Stimulated activated naive CD8-positive, alpha-beta T cell treated with anti-CD3 and anti-CD28 coated beads, Interleukin-15, amount 100 ng/mL, for 72 hours (primary cell): ENCODE results near the gene PTPRN2.

ENCODE experiments used
- ATAC-seq: fragments of 150-1000 bp; cut with Tn5 transposase; 2 replicates; pipeline ENCODE4 v1.10.0; 2021; ENCODE audit warnings: mild to moderate bottlenecking, moderate library complexity
- DNase-seq, 2 donors: peaks; one replicate each; pipeline ENCODE4 v3.0.0; 2021 to 2022
- H3K27ac Mint-ChIP-seq, 2 donors: one replicate each; pipeline ENCODE4 v1.8.0; 2022; ENCODE audit warnings: mild to moderate bottlenecking in 2 of 2, mixed read lengths in 2 of 2, moderate library complexity in 2 of 2
- H3K27me3 Mint-ChIP-seq: one replicate; pipeline ENCODE4 v1.8.0; 2022; ENCODE audit warnings: mixed read lengths
- H3K4me1 Mint-ChIP-seq: one replicate; pipeline ENCODE4 v1.8.0; 2022; ENCODE audit warnings: mild to moderate bottlenecking, mixed read lengths
- H3K4me3 Mint-ChIP-seq, 2 donors: one replicate each; pipeline ENCODE4 v1.8.0; 2022; ENCODE audit warnings: mild to moderate bottlenecking in 2 of 2, mixed read lengths in 2 of 2, moderate library complexity in 1 of 2
- H3K9me3 Mint-ChIP-seq, 2 donors: one replicate each; pipeline ENCODE4 v1.8.0; 2022; ENCODE audit warnings: mixed read lengths in 2 of 2

Gene PTPRN2

DNA sequence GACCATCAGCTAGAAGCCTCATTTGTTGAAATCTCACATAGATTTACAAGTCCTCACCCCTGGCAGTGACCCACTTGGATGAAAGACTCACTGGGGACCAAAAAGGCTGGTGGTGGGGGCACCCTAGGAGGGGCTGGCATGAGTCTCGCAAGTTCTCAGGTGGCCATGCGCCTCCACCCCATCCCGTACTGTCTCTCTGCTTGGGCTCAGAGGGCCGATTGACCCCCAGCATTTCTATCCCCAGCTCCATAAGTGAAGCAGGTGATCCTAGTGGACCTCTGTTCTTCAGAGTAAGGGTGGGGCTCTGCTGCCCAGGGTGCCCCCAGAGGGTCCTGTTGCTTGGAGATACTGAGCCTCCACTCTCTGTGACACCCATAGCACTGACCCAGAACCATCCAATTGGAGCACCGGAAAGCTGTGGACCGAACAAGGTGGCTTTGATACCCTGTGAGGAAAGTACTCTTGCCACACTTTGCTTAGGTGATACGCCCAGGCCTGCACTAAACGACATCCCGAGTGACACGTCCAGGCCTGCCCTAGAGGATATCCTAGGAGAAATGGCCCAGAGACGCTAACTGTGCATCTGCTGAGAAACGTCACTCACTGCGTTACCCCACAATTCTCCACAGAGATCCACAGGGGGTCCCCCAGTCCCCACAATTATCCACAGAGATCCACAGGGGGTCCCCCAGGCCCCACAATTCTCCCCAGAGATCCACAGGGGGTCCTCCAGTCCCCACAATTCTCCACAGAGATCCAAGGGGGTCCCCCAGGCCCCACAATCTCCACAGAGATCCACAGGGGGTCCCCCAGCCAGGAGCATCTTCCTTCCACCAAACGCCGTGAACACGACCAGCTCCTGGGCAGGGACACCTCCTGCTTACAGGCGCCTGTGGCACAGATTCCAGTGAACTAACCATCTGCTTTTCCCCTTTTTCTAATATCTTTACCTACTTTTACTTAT lies 262.9 kb downstream of the PTPRN2 start:
- no peak for DNase-seq
- H3K9me3 Mint-ChIP-seq: peaks cover 11 to 16% of the 10 kb centered on the region in 2 donors
- H3K27me3 Mint-ChIP-seq: peaks cover 17% of the 10 kb centered on the region
- H3K27ac Mint-ChIP-seq: no peak overlapping the region
- H3K4me3 Mint-ChIP-seq: no peak overlapping the region
- ATAC-seq: no peak
- H3K4me1 Mint-ChIP-seq: no peaks in the 10 kb centered on the region

DNA sequence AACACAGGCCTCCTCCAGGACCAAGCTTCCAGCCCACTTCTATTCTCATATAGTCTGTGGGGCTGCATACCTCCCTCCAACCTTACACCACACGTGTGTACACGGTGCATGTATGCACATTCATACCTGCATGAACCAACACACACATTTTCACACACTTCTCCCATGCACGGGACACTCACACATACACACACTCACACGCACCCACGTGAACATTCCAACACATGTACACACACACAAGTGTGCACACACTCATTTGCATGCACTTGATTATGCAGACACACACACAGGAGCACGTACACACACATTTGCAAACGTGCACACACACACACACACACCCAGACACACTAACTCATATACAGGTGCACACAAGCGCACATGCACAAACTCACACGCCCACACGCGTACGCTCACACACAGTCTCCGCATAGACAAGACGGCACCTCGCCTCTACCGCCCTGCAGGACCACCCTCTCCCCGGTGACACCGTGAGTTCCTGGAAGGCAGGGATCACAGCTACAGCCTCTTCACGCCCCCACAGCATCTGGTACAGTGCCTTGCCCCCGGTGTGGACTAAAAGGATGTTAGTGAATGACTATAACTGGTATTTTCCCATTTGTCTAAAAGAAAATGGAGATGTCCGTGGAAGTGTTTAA lies 263.8 kb downstream of the PTPRN2 start:
- Mint-ChIP-seq H3K27ac (no peak overlapping the region), H3K4me1 (no peaks in the 10 kb centered on the region), H3K27me3 (peaks cover 24% of the 10 kb centered on the region), H3K9me3 (peaks cover 11 to 16% of the 10 kb centered on the region in 2 donors), H3K4me3 (no peak overlapping the region)
- ATAC-seq (no peak), DNase-seq (no peak)

DNA sequence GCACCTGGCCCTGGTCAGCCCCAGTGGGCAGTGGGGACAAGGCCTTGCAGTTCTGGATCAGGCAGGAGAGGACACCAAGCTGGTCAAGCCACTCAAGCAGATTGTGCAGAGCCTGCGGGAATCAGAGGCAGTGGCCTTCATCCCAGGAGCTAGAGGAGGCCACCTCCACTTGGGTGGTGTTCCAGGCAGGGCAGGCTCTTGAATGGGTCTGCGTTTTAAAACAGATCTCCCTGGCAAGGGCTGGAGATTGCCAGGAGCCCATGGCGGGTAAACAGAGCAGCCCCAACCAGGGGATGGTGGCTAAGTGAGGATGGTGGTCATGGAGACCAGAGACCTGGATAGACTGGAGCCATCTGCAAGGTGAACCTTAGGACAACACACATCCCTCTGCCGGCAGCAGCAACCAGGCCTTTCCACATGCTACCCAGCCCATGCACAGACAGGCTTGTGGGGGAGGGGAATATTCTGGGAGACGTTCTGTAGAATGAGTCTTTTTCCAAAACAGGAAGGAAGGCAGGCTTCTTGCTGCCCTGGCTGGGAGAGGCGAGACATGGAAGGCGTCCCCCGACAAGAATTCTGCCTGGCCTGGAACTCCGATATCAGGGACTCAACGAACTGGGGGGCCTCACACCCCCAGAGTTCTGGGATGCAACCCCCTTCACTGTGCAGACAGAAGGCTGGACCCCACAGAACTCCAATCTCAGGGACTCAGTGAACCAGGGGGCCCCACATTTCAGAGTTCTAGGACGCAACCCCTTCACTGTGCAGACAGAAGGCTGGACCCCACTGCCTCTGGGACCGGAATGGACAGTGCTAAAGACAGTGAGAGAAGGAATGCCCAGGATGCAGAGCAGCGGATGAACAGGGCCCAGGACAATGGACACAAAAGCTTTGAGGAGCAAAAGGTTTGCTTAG lies 264.8 kb downstream of the PTPRN2 start:
- H3K27ac Mint-ChIP-seq: no peak overlapping the region
- DNase-seq (no peak), ATAC-seq (no peak)
- H3K4me3 Mint-ChIP-seq: no peak overlapping the region
- no peaks in the 10 kb centered on the region for H3K4me1 Mint-ChIP-seq
- peaks cover 26% of the 10 kb centered on the region for H3K27me3 Mint-ChIP-seq
- peaks cover 11 to 16% of the 10 kb centered on the region in 2 donors for H3K9me3 Mint-ChIP-seq

DNA sequence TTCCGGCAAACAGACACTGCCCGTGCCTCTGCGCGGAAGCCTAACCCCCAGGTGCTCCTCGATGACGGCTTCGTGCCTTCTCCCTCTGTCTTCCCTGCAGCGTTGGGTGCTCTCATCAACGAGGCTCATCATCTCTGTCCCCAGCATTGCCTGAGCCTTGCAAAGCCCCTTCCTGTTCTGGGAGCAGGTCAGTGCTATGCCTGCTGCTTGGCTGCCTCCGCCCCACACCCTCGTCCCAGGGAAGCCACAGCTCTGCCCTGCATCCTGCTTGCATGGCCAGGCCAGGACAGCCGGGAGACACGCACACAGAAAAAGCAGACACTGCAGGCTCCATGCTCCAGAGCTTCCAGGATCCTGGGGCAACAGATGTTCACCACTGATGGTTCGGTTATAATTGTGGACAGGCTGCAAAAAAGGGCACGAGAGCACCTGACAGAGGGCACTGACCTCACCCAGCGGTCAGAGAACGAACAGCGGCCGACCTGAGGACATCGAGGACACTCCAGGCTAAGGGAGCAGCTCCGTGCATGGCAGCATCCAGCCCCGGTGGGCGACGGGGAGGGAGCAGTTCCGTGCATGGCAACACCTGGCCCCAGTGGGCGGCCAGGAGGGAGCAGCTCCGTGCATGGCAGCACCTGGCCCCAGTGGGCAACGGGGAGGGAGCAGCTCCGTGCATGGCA lies 265.5 kb downstream of the PTPRN2 start:
- H3K9me3 Mint-ChIP-seq: peaks cover 5 to 9% of the 10 kb centered on the region in 2 donors
- H3K4me3 Mint-ChIP-seq: no peak overlapping the region
- H3K27me3 Mint-ChIP-seq: peaks cover 34% of the 10 kb centered on the region
- H3K27ac Mint-ChIP-seq: no peak overlapping the region
- DNase-seq (no peak), ATAC-seq (no peak)
- H3K4me1 Mint-ChIP-seq: no peaks in the 10 kb centered on the region

DNA sequence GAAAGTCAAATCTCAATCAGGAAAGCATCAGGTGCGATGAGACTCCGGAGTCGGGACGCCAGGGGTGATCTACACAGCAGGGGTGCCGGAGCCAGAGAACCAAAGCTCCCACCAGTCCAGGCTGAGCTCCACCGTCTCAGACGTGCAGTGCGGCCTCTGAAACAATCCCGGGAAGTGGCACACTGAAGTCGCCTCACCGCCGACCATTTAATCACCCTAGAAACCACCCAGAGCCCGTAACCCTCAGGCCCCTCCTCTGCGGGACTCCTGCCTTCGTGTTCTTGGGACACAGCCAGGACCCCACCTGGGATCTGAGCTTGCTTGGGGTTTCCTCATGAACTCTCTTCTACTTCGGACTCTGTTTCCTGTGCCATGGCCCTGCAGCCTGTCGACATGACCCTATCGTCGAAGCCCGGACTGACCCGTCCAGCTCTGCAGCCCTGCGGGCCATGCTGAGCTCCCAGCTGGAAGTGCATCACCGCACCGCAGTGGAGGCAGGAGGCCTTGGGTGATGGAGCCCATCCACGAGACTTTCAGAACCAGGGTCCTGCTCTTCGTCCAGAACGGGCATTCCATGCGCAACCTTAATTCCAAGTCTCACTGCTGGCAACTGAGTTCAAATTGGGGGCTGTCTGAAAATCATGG lies 266.4 kb downstream of the PTPRN2 start:
- DNase-seq (no peak), ATAC-seq (no peak)
- Mint-ChIP-seq H3K27ac (no peak overlapping the region), H3K4me1 (no peaks in the 10 kb centered on the region), H3K9me3 (no peaks in the 10 kb centered on the region), H3K27me3 (peaks cover 42% of the 10 kb centered on the region), H3K4me3 (no peak overlapping the region)

DNA sequence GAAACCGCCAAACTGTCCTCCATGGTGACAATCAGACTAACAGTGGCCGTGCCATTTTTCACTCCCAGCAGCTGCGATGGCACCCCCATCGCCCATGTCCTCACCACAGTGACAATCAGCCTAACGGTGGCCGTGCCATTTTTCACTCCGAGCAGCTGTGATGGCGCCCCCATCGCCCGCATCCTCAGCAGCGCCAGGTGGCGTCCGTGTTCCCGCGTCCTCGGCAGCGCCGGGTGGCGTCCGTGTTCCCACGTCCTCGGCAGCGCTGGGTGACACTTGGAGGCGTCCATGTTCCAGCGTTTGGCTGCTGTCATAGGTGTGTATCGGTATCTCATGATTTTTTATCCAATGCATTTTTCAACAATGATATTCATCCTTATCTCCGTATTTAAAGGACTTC lies 267.3 kb downstream of the PTPRN2 start:
- no peaks in the 10 kb centered on the region for H3K9me3 Mint-ChIP-seq
- H3K27me3 Mint-ChIP-seq: peaks cover 48% of the 10 kb centered on the region
- H3K27ac Mint-ChIP-seq: no peak overlapping the region
- ATAC-seq: no peak
- no peak overlapping the region for H3K4me3 Mint-ChIP-seq
- DNase-seq: no peak
- no peaks in the 10 kb centered on the region for H3K4me1 Mint-ChIP-seq

DNA sequence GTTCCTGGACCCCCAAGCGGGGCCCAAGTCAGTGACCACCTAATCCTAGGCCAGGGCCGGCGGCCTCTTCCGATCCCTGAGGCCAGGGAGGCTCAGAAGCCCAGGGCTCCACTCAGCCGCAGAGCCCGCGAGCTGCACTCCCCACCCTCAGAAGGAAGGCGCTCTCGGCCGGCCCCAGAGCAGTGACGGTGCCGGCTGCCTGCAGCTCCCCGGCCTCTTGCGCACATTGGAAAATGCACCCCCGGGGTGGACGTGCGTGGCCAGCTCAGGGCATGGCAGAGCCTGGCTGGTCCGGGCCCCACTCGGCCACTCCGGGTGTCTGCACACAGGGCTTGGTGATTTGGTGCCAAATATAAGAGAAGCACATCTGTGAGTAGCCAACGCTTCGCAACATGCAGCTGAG lies 269.1 kb downstream of the PTPRN2 start:
- no peaks in the 10 kb centered on the region for H3K4me1 Mint-ChIP-seq
- DNase-seq (no peak), ATAC-seq (no peak)
- no peaks in the 10 kb centered on the region for H3K9me3 Mint-ChIP-seq
- H3K27ac Mint-ChIP-seq: no peak overlapping the region
- peaks cover 48% of the 10 kb centered on the region for H3K27me3 Mint-ChIP-seq
- no peak overlapping the region for H3K4me3 Mint-ChIP-seq

DNA sequence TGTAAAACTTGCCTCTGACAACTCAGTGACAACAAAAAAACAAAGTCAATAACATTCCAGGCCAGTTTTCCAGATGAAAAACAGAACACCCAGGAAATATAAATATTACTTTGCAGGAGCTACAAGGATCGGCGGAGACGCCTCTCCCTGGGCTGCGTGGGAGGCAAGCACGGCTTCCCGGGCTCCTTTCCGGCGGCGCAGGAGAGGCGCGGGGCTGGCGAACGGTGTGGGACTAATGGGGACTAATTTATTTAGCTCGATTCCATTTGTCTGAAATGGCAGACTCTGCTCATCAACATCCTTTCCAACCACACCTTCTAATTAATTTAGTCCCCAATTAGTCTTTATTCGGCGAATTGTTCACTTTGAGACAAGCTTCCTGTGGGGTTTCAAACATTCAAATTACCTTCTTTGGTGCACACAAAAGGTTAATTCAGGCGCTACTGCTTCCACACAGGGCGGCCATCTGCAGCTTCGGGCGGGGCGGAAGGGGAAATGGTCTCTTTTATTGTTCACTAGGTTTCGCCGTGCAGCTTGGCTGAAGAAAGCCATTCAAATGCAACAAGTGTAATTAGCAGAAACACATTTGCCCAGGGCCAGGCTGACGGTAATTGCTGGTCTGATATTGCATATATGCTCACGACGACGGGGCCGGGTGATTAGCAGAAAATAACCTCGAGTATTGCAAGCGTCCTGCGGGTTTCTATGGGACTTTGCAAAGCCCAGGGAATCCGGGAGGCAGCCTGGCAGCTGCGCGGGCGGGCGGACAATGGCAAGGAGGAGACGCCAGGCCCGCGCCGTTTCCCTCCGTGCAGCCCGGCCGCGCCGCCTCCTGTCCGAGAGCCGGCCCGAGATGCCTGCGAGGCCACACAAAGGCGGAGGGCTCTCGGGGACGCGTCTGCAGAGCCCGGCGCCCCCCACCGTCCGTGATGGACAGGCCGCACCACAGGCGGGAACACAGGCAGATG lies 270.1 kb downstream of the PTPRN2 start:
- ATAC-seq: no peak
- Mint-ChIP-seq H3K9me3 (peaks cover 2 to 5% of the 10 kb centered on the region in 2 donors), H3K4me3 (no peak overlapping the region)

DNA sequence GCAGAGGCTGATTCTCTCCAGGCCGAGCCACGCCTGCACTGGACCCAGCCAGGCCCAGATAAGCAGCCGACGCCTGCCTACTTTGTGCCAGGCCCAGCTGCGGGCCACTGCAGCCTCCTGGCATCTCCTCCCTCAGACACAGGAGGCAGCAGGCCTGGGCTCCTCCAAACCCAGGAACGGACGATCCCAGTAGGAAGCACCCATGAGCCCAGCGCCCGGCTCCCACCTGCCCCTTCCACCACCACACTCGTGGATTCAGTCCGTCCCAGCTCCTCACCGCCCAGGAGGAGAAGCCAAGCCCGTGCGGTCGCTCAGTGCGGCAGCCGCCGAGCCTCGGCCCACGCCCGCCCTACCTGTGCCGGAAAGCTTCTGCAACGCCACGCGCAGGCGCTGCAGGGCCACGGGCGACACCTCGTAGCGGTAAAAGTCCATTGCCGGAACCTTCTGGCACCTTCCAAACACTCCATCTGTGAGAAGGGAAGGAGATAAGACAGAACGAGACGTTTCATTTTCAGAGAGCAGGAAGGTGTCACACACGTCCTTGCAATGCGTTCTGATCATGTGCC lies 271.1 kb downstream of the PTPRN2 start:
- Mint-ChIP-seq H3K27ac (no peak overlapping the region), H3K4me3 (no peak overlapping the region), H3K4me1 (no peaks in the 10 kb centered on the region), H3K27me3 (peaks cover 40% of the 10 kb centered on the region), H3K9me3 (peaks cover 10 to 14% of the 10 kb centered on the region in 2 donors)
- DNase-seq (no peak), ATAC-seq (no peak)

More for the DNA sequence above, 270.1 kb downstream of the PTPRN2 start:
- DNase-seq: no peak
- no peaks in the 10 kb centered on the region for H3K4me1 Mint-ChIP-seq
- H3K27me3 Mint-ChIP-seq: peaks cover 48% of the 10 kb centered on the region
- H3K27ac Mint-ChIP-seq: no peak overlapping the region

DNA sequence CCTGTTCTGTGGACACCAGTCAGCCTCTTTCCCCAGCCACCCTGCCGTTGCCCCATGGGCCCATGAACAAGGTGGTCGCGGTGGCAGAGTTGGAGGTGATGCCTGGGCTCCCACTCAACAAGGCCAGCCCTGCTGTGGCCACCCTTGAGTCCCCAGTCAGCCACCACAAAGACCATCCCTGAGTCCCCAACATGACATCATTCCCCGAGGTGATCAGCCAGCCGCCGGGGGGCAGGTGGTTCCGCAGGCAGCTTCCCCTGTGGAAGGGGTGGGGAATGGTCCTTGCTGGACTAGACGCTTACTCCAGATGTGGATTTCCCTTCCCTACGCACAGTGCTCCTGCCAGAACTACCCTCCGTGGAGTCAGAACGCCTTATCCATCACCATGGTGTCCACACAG lies 271.7 kb downstream of the PTPRN2 start:
- H3K27me3 Mint-ChIP-seq: peaks cover 40% of the 10 kb centered on the region
- no peak overlapping the region for H3K27ac Mint-ChIP-seq
- ATAC-seq (no peak), DNase-seq (no peak)
- H3K4me3 Mint-ChIP-seq: no peak overlapping the region
- peaks cover 10 to 21% of the 10 kb centered on the region in 2 donors for H3K9me3 Mint-ChIP-seq
- H3K4me1 Mint-ChIP-seq: no peaks in the 10 kb centered on the region

DNA sequence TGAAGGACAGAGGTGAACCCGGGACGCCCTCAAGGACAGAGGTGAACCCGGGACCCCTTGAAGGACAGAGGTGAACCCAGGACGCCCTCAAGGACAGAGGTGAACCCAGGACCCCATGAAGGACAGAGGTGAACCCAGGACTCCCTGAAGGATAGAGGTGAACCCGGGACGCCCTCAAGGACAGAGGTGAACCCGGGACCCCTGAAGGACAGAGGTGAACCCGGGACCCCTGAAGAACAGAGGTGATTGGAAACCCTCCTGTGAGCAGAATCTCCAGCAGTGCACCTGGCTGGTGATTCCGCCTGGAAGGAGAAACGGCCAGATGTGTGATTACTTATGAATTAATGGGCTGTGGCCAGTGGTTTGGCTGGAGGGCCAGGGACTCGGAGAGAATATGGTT lies 272.3 kb downstream of the PTPRN2 start:
- no peak overlapping the region for H3K4me3 Mint-ChIP-seq
- ATAC-seq: no peak
- peaks cover 37% of the 10 kb centered on the region for H3K27me3 Mint-ChIP-seq
- H3K9me3 Mint-ChIP-seq: peaks cover 10 to 25% of the 10 kb centered on the region in 2 donors
- H3K4me1 Mint-ChIP-seq: no peaks in the 10 kb centered on the region
- H3K27ac Mint-ChIP-seq: peak overlapping the region in 1 of 2 donors; percentile 87
- no peak for DNase-seq

DNA sequence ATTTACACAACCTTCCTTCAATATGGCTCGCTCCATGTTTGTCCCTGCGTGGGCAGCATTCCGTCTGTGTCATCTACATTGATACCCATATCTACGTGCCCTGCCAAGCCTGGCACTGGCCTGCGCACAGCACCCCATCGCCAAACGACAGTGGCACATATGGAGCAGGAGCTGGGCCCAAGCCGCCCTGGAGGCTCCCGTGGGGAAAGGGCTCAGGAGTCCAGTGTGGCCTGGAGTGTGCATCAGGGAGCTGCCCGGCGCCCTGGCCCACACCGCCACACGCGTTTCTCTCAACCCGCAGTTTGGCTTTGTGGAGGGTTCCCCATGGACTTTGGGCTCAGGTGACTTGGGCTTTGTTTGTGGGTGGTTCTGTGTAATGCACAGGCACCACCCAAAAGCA lies 273.2 kb downstream of the PTPRN2 start:
- H3K9me3 Mint-ChIP-seq: peaks cover 19 to 34% of the 10 kb centered on the region in 2 donors
- no peak for DNase-seq
- peaks cover 28% of the 10 kb centered on the region for H3K27me3 Mint-ChIP-seq
- no peak overlapping the region for H3K4me3 Mint-ChIP-seq
- no peak overlapping the region for H3K27ac Mint-ChIP-seq
- no peak for ATAC-seq
- no peaks in the 10 kb centered on the region for H3K4me1 Mint-ChIP-seq

DNA sequence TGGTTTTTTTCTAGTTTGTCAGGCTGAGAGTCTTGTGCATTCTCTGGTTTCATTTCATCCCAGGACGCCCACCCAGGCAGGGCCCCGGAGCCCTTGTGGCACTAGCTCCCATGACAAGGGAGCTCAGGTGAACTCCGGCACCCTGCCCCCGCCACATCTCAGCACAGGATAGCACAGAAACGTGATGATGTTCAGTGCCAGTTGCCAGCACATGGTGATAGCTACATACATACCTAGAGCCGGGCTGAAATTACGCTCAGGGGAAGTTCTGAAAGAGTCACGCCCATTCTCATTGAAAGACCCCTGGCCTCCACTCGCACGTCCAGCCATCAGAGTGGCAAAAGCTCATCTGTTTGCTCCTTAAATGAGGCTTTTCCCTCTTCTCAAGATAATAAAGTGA lies 273.7 kb downstream of the PTPRN2 start:
- H3K9me3 Mint-ChIP-seq: peaks cover 19 to 35% of the 10 kb centered on the region in 2 donors
- peaks cover 24% of the 10 kb centered on the region for H3K27me3 Mint-ChIP-seq
- no peak for ATAC-seq
- no peak for DNase-seq
- no peak overlapping the region for H3K4me3 Mint-ChIP-seq
- H3K27ac Mint-ChIP-seq: no peak overlapping the region
- H3K4me1 Mint-ChIP-seq: no peaks in the 10 kb centered on the region
